Activated CD8-positive, alpha-beta memory T cell treated with anti-CD3 and anti-CD28 coated beads, Interleukin-2, amount 50 U/mL, for 1 hour (primary cell): ENCODE results near the gene EPS8L1.
"Not testable (repeated sequence)": the region's sequence is repeated elsewhere in the genome, so short reads cannot be mapped to it uniquely, and the experiment has no call there.

Experiments used
- DNase-seq: peaks from one replicate; pipeline ENCODE4 v3.0.0-alpha.2; 2020; ENCODE audit errors: extremely low read depth

Gene EPS8L1

DNA sequence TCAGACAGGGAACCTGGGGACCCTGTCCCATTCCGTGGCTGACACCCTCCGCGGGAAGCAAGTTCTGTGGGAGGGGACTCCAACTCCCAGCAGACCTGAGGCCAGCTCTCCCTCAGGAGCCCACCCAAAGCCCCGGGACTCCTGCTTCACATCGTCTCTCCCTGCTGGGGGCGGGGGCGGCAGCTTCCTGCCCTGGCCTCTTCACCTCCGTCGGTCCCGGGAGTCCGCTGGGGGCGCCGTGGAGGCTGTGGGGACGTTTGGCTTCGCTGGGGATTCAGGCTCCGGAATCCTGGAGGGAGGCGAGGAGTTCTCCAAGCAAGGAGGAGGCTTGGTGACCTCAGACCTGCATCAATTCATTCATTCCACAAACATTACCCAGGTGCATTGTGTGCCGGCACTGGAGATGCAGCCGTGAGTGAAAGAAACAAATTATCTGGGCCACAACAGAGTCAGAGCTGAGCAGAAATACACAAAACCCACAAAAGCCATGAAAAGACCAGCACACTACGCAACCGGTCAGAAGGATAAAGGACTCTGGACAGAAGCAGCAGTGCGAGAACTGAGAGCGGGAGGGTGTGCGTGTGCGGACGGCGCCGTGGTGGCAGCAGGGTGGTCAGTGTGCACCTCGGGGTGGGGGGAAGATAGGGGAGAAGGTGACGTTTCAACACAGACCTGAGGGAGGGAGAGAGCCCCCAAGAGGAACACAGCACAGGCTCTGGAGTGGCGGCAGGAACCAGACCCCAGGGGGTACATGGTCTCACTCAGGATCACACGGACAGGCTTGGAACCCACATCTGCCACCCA lies 19.0 kb downstream of the EPS8L1 start:
- DNase-seq, result no peak

GRCh38 chr19:55095260-55096060 lies 19.8 kb downstream of the EPS8L1 start:
- DNase-seq, result no peak

DNA sequence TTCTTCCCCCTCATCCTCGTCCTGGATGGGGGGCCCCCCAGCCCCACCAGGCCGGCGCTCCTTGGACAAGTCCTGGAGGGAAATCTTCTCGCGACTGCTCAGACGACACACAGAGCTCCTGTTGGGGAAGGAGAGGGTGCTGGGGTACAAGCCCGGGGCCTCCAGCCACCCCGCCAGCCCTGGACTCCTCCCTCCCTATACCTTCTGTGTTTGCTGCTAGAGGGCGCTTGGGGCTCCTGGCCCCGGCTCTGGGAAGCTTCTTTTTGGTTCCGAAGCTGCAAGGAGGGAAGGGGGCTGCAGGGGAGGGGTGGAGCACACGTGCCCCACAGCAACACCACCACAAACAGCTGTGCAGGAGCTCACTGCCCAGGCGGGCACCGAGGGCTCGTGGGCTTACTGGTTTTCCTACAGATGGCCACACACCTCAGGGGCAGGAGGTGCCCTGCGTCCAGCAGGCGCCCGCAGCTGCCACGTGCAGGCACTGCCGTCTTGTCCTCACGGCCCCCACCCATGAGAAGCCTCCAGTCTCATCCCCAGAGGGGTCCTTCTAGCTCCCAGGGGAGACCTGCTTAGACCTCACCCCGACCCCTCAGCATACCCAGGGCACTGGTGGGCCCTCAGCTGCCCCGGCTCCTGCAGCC lies 20.5 kb downstream of the EPS8L1 start:
- DNase-seq, result no peak

DNA sequence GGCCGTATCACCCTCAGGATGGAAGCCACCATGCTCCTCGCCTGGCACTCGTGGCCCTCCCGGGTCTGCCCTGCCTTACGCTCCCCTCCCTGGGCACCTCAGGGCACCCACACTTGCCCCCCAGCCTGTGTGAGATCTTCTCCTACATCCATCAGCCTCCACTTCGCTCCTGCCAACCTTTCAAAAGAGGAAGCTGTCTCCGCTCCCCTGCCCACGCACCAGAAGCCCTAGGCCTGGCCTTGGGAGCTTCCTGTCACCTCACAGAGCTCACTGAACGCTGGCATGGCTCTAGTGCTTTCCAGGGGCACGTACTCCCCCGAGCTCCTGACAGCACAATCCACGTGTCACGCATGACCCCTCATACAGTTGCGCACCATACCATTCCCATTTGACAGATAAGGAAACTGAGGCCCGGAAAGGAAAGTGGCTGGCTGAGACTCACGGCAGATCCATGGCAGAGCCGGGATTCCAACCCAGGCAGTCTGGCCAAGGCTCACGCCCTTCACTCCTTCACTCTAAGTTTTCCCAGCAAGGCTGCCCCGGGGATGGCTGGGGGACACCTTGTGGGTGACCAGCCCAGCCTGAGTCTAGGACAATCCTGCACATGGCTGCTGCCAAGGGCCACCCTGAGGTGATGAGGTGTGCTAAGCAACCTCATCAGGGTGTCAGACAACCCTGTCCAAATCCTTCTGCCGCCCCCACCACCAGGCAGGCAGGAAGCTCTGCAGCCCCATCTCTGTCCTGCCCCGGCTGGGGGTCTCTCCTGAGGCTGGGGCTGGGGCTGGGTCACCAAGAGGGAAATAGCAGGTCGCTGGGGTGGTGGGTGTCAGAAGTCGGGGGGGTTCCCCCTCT lies 22.4 kb downstream of the EPS8L1 start:
- DNase-seq, result no peak

GRCh38 chr19:55098716-55099556 lies 23.3 kb downstream of the EPS8L1 start:
- DNase-seq, result no peak

DNA sequence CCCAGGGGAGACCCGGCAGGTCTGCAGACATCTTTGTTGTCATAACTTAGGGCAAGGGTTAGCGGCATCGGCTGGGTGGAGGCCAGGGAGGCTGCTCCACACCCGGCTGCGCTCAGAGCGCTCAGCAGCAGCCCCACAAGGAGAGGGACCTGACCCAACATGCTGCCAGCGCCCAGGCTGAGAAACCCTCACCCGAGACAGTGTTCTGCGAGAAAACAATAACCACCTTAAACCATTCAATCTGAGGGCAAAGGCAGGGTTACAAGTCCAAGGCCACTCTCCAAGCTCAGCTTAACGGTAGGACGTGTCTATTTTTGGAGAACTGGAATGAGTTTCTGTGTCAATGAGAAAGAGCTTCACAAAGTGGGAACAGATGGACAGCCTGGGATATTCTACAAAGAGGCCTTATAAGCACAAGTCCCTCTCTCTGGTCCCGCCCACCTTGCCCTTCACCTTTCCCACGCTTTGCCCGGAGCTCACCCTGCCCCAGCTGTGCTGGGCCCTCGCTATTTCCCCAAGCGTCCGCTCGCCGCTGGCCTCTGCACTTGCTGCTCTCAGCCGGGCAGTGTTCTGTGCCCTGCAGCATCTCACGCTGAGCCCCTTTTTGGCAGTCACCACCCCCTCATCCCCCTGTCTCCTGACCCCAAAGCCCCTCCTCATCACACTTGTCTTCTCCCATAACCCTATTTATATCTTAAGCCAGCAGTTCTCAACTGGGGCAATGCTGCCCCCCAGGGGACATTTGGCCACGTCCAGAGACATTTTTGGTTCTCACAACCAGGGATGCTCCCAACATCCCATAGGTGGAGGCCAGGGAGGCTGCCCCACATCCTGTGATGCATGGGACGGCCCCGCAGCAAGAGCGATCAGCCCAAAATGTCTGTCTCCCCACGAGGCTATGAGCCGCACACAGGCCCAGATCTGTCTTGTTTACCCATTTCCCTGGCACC lies 24.2 kb downstream of the EPS8L1 start:
- DNase-seq, result no peak

DNA sequence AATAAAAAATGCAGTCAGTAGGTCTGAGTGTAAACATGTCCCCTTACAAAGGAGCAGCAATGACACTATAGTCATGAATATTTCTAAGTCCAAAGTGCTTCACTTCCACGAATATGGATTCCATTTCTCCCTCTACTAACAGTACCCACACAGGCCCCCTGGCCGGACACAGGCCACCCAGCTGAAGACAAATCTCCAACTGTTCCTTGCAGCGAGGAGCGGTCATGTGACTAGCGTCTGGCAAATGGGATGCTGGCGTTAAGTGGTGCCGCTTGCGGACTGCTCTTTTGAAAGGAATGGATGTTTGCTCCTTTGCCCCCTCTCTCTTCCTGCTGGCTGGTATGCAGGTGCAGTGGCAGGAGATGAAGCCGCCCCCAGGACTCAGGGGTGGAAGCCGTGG lies 25.6 kb downstream of the EPS8L1 start:
- DNase-seq, result no peak

DNA sequence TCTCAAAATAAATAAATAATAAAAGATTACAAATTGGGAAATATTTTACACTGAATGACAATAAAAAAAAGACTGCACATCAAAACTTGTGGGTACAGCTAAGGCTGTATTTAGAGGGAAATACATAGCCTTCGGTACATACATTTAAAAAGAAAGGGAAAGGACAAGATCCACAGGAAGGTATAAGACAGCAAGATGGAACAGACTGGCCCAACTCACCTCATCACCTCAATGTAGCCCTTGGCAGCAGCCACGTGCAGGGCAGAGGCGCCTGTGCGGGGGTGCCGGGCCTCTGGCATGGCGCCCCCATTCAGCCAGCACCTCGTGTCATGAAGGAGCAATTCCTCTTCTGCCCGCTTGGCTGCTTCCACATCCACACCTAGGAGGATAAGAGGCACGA lies 27.5 kb downstream of the EPS8L1 start:
- DNase-seq, result no peak

DNA sequence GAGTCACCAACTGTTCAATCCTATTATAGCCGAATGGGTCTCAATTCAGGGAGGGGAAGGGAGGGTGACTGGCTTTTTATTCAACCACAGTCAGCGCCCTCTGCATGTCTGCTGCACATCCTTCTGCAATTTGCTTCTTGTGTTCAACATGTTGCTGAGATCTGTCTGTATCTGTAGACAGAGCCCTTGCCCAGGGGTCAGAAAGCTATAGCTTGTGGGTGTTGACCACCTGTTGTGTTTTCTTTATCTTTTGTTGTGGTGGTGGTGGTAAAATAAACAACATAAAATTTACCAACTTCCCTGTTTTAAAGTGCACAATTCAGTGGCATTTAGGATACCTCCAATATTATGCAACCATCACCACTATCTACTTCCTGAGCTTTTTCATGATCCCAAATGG lies 29.6 kb downstream of the EPS8L1 start:
- DNase-seq, result no peak

DNA sequence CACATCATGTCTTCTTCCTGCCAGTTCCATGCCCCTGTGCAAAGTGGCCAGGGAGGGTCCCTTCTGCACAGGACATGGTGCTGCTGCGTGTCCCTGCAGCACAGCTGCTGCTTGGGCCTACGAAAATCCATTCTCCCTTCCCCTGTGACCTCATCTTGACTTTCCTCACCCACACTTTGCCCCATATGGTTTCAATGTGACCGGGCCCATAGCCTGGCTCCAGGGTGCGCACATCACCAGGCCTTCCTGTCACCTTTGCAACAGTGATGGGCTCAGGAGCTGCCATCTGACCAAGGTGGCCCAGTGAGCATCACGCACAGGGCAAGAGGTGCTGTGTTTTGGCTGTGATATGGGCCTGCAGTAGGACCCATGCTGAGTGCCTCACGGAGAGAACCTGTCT lies 30.9 kb downstream of the EPS8L1 start:
- no peak for DNase-seq

DNA sequence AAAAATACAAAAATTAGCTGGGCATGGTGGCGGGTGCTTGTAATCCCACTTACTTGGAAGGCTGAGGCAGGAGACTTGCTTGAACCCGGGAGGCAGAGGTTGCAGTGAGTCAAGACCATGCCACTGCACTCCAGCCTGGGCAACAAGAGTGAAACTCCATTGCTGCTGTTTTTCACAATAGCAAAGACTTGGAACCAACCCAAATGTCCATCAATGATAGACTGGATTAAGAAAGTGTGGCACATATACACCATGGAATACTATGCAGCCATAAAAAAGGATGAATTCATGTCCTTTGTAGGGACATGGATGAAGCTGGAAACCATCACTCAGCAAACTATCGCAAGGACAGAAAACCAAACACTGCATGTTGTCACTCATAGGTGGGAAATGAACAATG lies 31.6 kb downstream of the EPS8L1 start:
- DNase-seq, result not testable (repeated sequence)

GRCh38 chr19:55109527-55110291 lies 34.0 kb downstream of the EPS8L1 start:
- DNase-seq, result no peak

DNA sequence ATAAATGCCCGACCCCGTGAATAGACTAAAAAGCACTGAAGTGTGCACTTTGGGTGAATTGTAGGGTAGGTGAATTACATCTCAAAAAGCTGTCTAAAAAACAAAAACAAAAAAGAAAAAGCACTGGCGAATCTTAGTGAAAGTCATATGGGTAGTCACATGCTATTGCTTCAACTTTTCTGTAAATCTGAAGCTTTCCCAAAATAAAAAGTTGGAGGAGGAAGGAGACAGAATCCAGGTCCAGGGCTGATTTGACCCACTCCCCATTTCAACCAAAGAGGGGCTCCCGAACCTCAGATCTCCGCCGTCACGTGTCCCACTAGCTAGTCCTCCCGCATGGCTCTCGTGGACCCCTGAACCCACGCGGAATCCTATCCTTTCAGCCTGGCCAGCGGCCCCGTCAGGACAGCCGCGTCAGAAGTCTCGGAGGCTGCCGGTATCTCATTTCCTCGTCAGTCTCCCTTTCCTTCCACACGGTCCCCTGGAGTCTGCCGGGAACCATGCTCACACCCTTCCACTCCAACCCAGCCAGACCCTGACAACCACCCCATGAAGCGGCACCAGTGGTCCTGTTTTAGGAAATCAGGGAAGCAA lies 35.7 kb downstream of the EPS8L1 start:
- DNase-seq, result no peak

- DNase-seq, result no peak
Observed at GRCh38 chr19:55112246-55112776, 36.6 kb downstream of the EPS8L1 start.

DNA sequence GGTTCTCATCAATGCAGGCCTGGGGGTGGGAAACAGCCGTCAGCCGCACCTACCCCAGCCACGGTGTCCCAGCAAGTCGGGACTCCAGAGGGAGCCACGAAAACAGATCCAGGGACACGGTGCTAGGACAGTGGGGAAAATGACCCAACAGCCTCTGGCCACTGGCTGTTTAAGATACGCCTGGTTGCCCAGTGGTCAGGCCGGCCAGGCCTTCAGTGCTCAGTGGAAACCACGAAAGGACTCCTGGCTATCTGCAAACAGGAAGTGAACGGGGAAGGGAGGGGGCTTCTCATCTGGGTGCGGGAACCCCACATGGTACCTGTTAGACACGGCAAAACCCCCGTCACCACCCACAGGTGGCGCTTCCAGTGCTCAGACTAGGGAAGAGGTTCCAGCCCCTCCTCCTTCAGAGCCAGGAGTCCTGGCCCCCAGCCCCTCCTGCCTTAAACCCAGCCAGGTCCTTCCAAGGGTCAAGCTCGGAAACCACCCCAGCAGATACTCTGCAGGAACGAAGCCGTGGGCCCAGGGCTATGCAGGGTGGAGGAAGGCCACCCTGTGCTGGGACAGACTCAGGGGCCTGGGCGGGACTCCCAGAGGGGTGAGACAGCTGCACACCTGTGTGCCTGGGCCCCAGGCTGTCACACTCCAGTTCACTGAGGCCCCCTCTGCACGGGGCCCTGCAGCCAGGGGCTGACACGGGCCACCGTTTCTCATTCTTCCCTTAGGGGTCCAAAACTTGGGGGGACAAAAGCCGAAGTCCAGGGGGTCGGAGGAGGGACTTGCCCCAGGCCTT lies 37.3 kb downstream of the EPS8L1 start:
- DNase-seq, result no peak

GRCh38 chr19:55113570-55114039 lies 37.9 kb downstream of the EPS8L1 start:
- no peak for DNase-seq

GRCh38 chr19:55114566-55115145 lies 39.0 kb downstream of the EPS8L1 start:
- no peak for DNase-seq
